WERI-Rb-1 (cell line): ENCODE data around the gene ACSL4.

ENCODE experiments used
- DNase-seq: peaks from one replicate; pipeline ENCODE4 v3.0.0-alpha.2; 2020
- H3K27ac ChIP-seq: fragments of 250-450 bp; sonication (Bioruptor Pico); 2 replicates; pipeline ENCODE4 v1.5.1; 2020; ENCODE audit warnings: mild to moderate bottlenecking, moderate library complexity
- H3K27me3 ChIP-seq: fragments of 250-450 bp; sonication (Bioruptor Pico); 2 replicates; pipeline ENCODE4 v1.5.1; 2021; ENCODE audit warnings: mild to moderate bottlenecking, low read depth, moderate library complexity; ENCODE audit not compliant: insufficient read depth, severe bottlenecking
- H3K36me3 ChIP-seq: fragments of 250-450 bp; sonication (Bioruptor Pico); 2 replicates; pipeline ENCODE4 v1.5.1; 2020; ENCODE audit warnings: mild to moderate bottlenecking, moderate library complexity
- H3K4me3 ChIP-seq: 2 replicates; pipeline ENCODE4 v1.5.1; 2011; ENCODE audit warnings: low read depth, mild to moderate bottlenecking, control low read depth, low read length
- H3K9me3 ChIP-seq: fragments of 250-450 bp; sonication (Bioruptor Pico); 2 replicates; pipeline ENCODE4 v1.5.1; 2021; ENCODE audit warnings: mild to moderate bottlenecking, moderate library complexity; ENCODE audit not compliant: severe bottlenecking
- CTCF ChIP-seq: IDR thresholded peaks from 2 replicates; pipeline ENCODE4 v1.5.1; 2011; ENCODE audit warnings: low read depth, mild to moderate bottlenecking, control low read depth, inconsistent platforms, low read length

ACSL4 gene

GRCh38 chrX:109596015-109596414, 137.0 kb downstream of the ACSL4 start:
- H3K27me3 ChIP-seq, result peaks cover 51% of the 10 kb centered on the region

More at GRCh38 chrX:109596015-109596414, 137.0 kb downstream of the ACSL4 start:
- H3K4me3 ChIP-seq, result no peak overlapping the region
- TF ChIP-seq CTCF, result no peak
- H3K27ac ChIP-seq, result no peak overlapping the region
- no peaks in the 10 kb centered on the region for H3K9me3 ChIP-seq
- no peaks in the 10 kb centered on the region for H3K36me3 ChIP-seq
- no peak for DNase-seq
